ENCODE results near the gene MGMT. TPM values are rescaled to one million over a fixed set of nuclear protein-coding genes. Genes with fewer than 3 reads are reported as not detected.

The MGMT gene
- total and polyA plus RNA-seq, 4 donors = 28.2 to 79.1 (median 46.0) TPM

DNA sequence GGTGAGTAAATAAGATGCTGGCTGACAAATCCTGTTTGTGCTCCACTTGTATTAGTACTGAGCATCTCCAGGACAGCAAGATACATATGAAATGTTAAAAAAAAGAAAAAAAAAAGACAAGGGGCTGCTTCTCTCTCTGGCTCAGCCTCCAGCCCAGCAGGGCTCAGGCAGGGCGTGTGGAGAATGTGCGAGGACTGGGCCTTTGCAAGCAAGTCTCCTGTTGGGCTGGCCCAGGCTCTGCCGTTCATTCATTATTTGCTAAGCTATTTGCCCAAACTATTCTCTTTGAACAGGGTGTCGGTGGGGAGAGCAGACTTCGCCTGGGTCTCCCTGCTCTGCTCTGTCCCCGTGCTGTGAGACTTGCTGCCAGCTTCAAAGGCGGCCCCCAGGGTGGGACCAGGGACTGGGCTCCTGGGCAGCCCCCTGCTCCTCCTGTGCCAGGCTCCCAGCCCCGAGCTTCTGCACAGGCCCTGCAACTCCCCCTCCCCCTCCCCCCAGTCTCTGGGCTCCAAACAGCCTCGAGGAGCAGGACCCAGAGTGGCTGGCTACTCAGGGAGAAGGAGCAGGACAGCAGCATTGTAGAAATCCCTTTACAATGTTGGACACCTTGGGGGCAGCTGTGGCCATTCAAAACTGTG is 25.6 kb upstream of the MGMT start:
- Histone ChIP-seq H3K4me1 (ENCODE audit: control insufficient read depth in 4 of 4, insufficient read depth in 4 of 4, low read length in 3 of 4) (no peaks in the 10 kb centered on the region), H3K9me3 (ENCODE audit: control insufficient read depth in 4 of 4, low read length in 3 of 4) (no peaks in the 10 kb centered on the region), H3K27me3 (ENCODE audit: control insufficient read depth in 4 of 4, insufficient read depth in 4 of 4, low read length in 3 of 4) (no peaks in the 10 kb centered on the region), H3K9ac (ENCODE audit: low read depth in 1 of 2, low read length in 2 of 2) (no peak overlapping the region), H3K36me3 (ENCODE audit: control insufficient read depth in 4 of 4, insufficient read depth in 3 of 4, low read depth in 1 of 4, low read length in 3 of 4) (no peaks in the 10 kb centered on the region), H3K4me3 (ENCODE audit: low read depth in 1 of 3, low read length in 3 of 3) (no peak overlapping the region), H3K27ac (ENCODE audit: low read depth in 1 of 2, low read length in 2 of 2) (no peak overlapping the region)
- DNase-seq (ENCODE audit: low spot score) = no peak
- 82% methylated on average over 9 of the region's 9 CpGs for WGBS
- TF ChIP-seq EGR1 (IDR thresholded peaks at IDR 0.05; ENCODE audit: low read depth in 2 of 2) (no peak), JUND (IDR thresholded peaks at IDR 0.05) (no peak), HNF4G (IDR thresholded peaks at IDR 0.05) (no peak), RXRA (IDR thresholded peaks at IDR 0.05) (no peak), FOXA2 (IDR thresholded peaks at IDR 0.05) (no peak), FOXA1 (IDR thresholded peaks at IDR 0.05) (no peak), RAD21 (IDR thresholded peaks at IDR 0.05) (no peak), YY1 (IDR thresholded peaks at IDR 0.05) (no peak)
- TF ChIP-seq, protein P1, sequence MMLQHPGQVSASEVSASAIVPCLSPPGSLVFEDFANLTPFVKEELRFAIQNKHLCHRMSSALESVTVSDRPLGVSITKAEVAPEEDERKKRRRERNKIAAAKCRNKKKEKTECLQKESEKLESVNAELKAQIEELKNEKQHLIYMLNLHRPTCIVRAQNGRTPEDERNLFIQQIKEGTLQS (IDR thresholded peaks at IDR 0.05) = no peak
- TF ChIP-seq, protein P2, sequence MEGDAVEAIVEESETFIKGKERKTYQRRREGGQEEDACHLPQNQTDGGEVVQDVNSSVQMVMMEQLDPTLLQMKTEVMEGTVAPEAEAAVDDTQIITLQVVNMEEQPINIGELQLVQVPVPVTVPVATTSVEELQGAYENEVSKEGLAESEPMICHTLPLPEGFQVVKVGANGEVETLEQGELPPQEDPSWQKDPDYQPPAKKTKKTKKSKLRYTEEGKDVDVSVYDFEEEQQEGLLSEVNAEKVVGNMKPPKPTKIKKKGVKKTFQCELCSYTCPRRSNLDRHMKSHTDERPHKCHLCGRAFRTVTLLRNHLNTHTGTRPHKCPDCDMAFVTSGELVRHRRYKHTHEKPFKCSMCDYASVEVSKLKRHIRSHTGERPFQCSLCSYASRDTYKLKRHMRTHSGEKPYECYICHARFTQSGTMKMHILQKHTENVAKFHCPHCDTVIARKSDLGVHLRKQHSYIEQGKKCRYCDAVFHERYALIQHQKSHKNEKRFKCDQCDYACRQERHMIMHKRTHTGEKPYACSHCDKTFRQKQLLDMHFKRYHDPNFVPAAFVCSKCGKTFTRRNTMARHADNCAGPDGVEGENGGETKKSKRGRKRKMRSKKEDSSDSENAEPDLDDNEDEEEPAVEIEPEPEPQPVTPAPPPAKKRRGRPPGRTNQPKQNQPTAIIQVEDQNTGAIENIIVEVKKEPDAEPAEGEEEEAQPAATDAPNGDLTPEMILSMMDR (IDR thresholded peaks at IDR 0.05; ENCODE audit: low read depth, low read length, missing input control) = no peak
- TF ChIP-seq, protein P3, sequence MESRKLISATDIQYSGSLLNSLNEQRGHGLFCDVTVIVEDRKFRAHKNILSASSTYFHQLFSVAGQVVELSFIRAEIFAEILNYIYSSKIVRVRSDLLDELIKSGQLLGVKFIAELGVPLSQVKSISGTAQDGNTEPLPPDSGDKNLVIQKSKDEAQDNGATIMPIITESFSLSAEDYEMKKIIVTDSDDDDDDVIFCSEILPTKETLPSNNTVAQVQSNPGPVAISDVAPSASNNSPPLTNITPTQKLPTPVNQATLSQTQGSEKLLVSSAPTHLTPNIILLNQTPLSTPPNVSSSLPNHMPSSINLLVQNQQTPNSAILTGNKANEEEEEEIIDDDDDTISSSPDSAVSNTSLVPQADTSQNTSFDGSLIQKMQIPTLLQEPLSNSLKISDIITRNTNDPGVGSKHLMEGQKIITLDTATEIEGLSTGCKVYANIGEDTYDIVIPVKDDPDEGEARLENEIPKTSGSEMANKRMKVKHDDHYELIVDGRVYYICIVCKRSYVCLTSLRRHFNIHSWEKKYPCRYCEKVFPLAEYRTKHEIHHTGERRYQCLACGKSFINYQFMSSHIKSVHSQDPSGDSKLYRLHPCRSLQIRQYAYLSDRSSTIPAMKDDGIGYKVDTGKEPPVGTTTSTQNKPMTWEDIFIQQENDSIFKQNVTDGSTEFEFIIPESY (IDR thresholded peaks at IDR 0.05) = no peak
- TF ChIP-seq, protein P4, sequence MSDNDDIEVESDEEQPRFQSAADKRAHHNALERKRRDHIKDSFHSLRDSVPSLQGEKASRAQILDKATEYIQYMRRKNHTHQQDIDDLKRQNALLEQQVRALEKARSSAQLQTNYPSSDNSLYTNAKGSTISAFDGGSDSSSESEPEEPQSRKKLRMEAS (IDR thresholded peaks at IDR 0.05) = no peak

DNA sequence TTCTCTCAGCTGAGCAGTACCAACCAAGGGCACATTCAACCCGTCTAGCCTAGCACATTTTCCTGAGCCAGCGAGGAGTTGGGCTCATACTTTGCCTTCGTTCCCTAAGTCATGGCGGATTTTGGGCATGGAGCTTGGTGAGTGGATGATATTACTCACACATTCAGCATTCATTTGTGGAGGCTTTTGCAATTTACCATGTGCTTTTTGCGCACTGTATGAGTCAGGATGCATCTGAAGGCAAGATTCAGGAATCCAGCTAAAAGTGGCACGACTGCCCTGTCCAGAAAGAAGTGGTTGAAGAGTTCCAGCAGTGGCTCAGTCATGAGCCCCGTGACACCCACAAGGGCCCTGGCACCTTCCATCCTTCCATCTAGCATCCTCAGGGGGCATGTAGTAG is 24.2 kb upstream of the MGMT start:
- Histone ChIP-seq H3K9me3 (ENCODE audit: control insufficient read depth in 4 of 4, low read length in 3 of 4) (no peaks in the 10 kb centered on the region), H3K9ac (ENCODE audit: low read depth in 1 of 2, low read length in 2 of 2) (no peak overlapping the region), H3K4me1 (ENCODE audit: control insufficient read depth in 4 of 4, insufficient read depth in 4 of 4, low read length in 3 of 4) (peaks cover 0 to 3% (median 0%) of the 10 kb centered on the region in 4 donors), H3K27ac (ENCODE audit: low read depth in 1 of 2, low read length in 2 of 2) (no peak overlapping the region), H3K27me3 (ENCODE audit: control insufficient read depth in 4 of 4, insufficient read depth in 4 of 4, low read length in 3 of 4) (no peaks in the 10 kb centered on the region), H3K36me3 (ENCODE audit: control insufficient read depth in 4 of 4, insufficient read depth in 3 of 4, low read depth in 1 of 4, low read length in 3 of 4) (no peaks in the 10 kb centered on the region), H3K4me3 (ENCODE audit: low read depth in 1 of 3, low read length in 3 of 3) (no peak overlapping the region)
- TF ChIP-seq, protein P2 (IDR thresholded peaks at IDR 0.05; ENCODE audit: low read depth, low read length, missing input control) = no peak
- 94% methylated on average over 7 of the region's 7 CpGs for WGBS
- no peak for DNase-seq (ENCODE audit: low spot score)

All from liver (tissue), 9 donors.